ENCODE measurements around the gene NR1I3.

Gene NR1I3

GRCh38 chr1:161260376-161261260 lies 22.6 kb upstream of the NR1I3 start:
- Histone ChIP-seq H3K9me3 (ENCODE audit: low read length) (no peaks in the 10 kb centered on the region; the same call in 1 of the 2 replicates), H3K4me2 (ENCODE audit: low read length) (peak overlapping the region; percentile 22; the same call in 1 of the 2 replicates), H3K27me3 (ENCODE audit: insufficient read depth, low read length) (peaks cover 12% of the 10 kb centered on the region), H3K4me1 (ENCODE audit: insufficient read depth, low read length, severe bottlenecking) (peaks cover 30% of the 10 kb centered on the region), H3K27ac (ENCODE audit: low read depth, low read length, poor library complexity, severe bottlenecking) (no peak overlapping the region), H2AFZ (ENCODE audit: low read length) (no peak overlapping the region), H3F3A (ENCODE audit: insufficient read depth, low read length) (no peaks in the 10 kb centered on the region), H4K20me1 (ENCODE audit: insufficient read depth, low read length) (no peaks in the 10 kb centered on the region), H3K4me3 (ENCODE audit: low read depth, low read length, poor library complexity, severe bottlenecking) (no peak overlapping the region), H3K9me2 (ENCODE audit: low read depth, low read length) (no peaks in the 10 kb centered on the region), H3K79me2 (ENCODE audit: insufficient read depth, low read length) (no peaks in the 10 kb centered on the region), H3K36me3 (ENCODE audit: insufficient read depth, low read length) (no peaks in the 10 kb centered on the region), H3K9ac (ENCODE audit: low read length) (no peak overlapping the region)
- TF ChIP-seq, protein P1, sequence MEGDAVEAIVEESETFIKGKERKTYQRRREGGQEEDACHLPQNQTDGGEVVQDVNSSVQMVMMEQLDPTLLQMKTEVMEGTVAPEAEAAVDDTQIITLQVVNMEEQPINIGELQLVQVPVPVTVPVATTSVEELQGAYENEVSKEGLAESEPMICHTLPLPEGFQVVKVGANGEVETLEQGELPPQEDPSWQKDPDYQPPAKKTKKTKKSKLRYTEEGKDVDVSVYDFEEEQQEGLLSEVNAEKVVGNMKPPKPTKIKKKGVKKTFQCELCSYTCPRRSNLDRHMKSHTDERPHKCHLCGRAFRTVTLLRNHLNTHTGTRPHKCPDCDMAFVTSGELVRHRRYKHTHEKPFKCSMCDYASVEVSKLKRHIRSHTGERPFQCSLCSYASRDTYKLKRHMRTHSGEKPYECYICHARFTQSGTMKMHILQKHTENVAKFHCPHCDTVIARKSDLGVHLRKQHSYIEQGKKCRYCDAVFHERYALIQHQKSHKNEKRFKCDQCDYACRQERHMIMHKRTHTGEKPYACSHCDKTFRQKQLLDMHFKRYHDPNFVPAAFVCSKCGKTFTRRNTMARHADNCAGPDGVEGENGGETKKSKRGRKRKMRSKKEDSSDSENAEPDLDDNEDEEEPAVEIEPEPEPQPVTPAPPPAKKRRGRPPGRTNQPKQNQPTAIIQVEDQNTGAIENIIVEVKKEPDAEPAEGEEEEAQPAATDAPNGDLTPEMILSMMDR (IDR thresholded peaks at IDR 0.05; ENCODE audit: low read length), result no peak
- no peak for TF ChIP-seq EZH2 (IDR thresholded peaks at IDR 0.05; ENCODE audit: borderline replicate concordance, low read length)

- no peaks in the 10 kb centered on the region; the same call in 1 of the 2 replicates for H3K9me3 ChIP-seq (ENCODE audit: low read length)
- peaks cover 30% of the 10 kb centered on the region for H3K4me1 ChIP-seq (ENCODE audit: insufficient read depth, low read length, severe bottlenecking)
- no peaks in the 10 kb centered on the region for H4K20me1 ChIP-seq (ENCODE audit: insufficient read depth, low read length)
- no peak for TF ChIP-seq EZH2 (IDR thresholded peaks at IDR 0.05; ENCODE audit: borderline replicate concordance, low read length)
- TF ChIP-seq, protein P1 (IDR thresholded peaks at IDR 0.05; ENCODE audit: low read length), result no peak
- H3K9me2 ChIP-seq (ENCODE audit: low read depth, low read length), result no peaks in the 10 kb centered on the region
- no peaks in the 10 kb centered on the region for H3F3A ChIP-seq (ENCODE audit: insufficient read depth, low read length)
- no peak overlapping the region for H3K4me2 ChIP-seq (ENCODE audit: low read length)
- no peak overlapping the region for H2AFZ ChIP-seq (ENCODE audit: low read length)
- no peaks in the 10 kb centered on the region for H3K36me3 ChIP-seq (ENCODE audit: insufficient read depth, low read length)
- no peaks in the 10 kb centered on the region for H3K79me2 ChIP-seq (ENCODE audit: insufficient read depth, low read length)
- peaks cover 12% of the 10 kb centered on the region for H3K27me3 ChIP-seq (ENCODE audit: insufficient read depth, low read length)
- H3K27ac ChIP-seq (ENCODE audit: low read depth, low read length, poor library complexity, severe bottlenecking), result no peak overlapping the region
- H3K9ac ChIP-seq (ENCODE audit: low read length), result no peak overlapping the region
- no peak overlapping the region for H3K4me3 ChIP-seq (ENCODE audit: low read depth, low read length, poor library complexity, severe bottlenecking)
Observed at GRCh38 chr1:161259765-161260164, 21.8 kb upstream of the NR1I3 start.

GRCh38 chr1:161259345-161259702 lies 21.3 kb upstream of the NR1I3 start:
- no peaks in the 10 kb centered on the region for H4K20me1 ChIP-seq (ENCODE audit: insufficient read depth, low read length)
- H2AFZ ChIP-seq (ENCODE audit: low read length), result no peak overlapping the region
- H3K9me3 ChIP-seq (ENCODE audit: low read length), result no peaks in the 10 kb centered on the region; the same call in 1 of the 2 replicates
- no peak overlapping the region for H3K9ac ChIP-seq (ENCODE audit: low read length)
- H3F3A ChIP-seq (ENCODE audit: insufficient read depth, low read length), result no peaks in the 10 kb centered on the region
- H3K27ac ChIP-seq (ENCODE audit: low read depth, low read length, poor library complexity, severe bottlenecking), result no peak overlapping the region
- TF ChIP-seq, protein P1 (IDR thresholded peaks at IDR 0.05; ENCODE audit: low read length), result no peak
- no peak for TF ChIP-seq EZH2 (IDR thresholded peaks at IDR 0.05; ENCODE audit: borderline replicate concordance, low read length)
- no peaks in the 10 kb centered on the region for H3K9me2 ChIP-seq (ENCODE audit: low read depth, low read length)
- H3K36me3 ChIP-seq (ENCODE audit: insufficient read depth, low read length), result no peaks in the 10 kb centered on the region
- peaks cover 30% of the 10 kb centered on the region for H3K4me1 ChIP-seq (ENCODE audit: insufficient read depth, low read length, severe bottlenecking)
- peaks cover 12% of the 10 kb centered on the region for H3K27me3 ChIP-seq (ENCODE audit: insufficient read depth, low read length)
- peak overlapping the region; percentile 79; the same call in 1 of the 2 replicates for H3K4me2 ChIP-seq (ENCODE audit: low read length)
- peak overlapping the region; percentile 67 for H3K4me3 ChIP-seq (ENCODE audit: low read depth, low read length, poor library complexity, severe bottlenecking)
- no peaks in the 10 kb centered on the region for H3K79me2 ChIP-seq (ENCODE audit: insufficient read depth, low read length)
